ENCODE measurements around the gene GRIN1. TPM values are rescaled to one million over a fixed set of nuclear protein-coding genes. Genes with fewer than 3 reads are reported as not detected.

GRIN1 gene
- total and polyA plus RNA-seq, 2 of the 8 experiments (the other 6 are each of a cell fraction or from before 2014, with no cell fraction given), result 0.48 to 2.1 TPM

GRCh38 chr9:137200311-137201204, 61.6 kb downstream of the GRIN1 start, which contains the start of gene TPRN:
TSS of gene TPRN (minus strand) at chr9:137200741. CDS start at chr9:137200711, 30 bp downstream.
- Histone ChIP-seq H3K36me3 (ENCODE audit: control insufficient read depth in 2 of 4, insufficient read depth in 4 of 4, low read length in 3 of 4) (no peaks in the 10 kb centered on the region), H4K5ac (ENCODE audit: insufficient read length, low read depth, low read length) (peak within 1 kb of the TSS; percentile 100), H3K4me3 (ENCODE audit: extremely low read depth in 1 of 4, insufficient read depth in 2 of 4, low read depth in 3 of 4, low read length in 4 of 4) (peak within 1 kb of the TSS; percentile 64 to 78 (median 69)), H2BK5ac (ENCODE audit: low read depth, low read length) (peak within 1 kb of the TSS; percentile 98), H2BK15ac (ENCODE audit: low read length) (no peak within 1 kb of the TSS), H4K91ac (replicated peaks; ENCODE audit: insufficient read length, low read length) (peak within 1 kb of the TSS; percentile 99), H2BK120ac (replicated peaks; ENCODE audit: low read depth, low read length) (peak within 1 kb of the TSS; percentile 54), H3K4ac (replicated peaks; ENCODE audit: insufficient read length, low read depth, low read length) (peak within 1 kb of the TSS; percentile 91), H2BK20ac (ENCODE audit: low read length) (no peak within 1 kb of the TSS), H4K20me1 (replicated peaks in 1 of 2; ENCODE audit: control insufficient read depth in 1 of 2, insufficient read depth in 2 of 2, low read length in 2 of 2) (peaks cover 0 to 23% of the 10 kb centered on the region in 2 experiments), H2AFZ (ENCODE audit: low read length) (no peak within 1 kb of the TSS), H3K56ac (replicated peaks; ENCODE audit: insufficient read length, low read depth, low read length) (peak within 1 kb of the TSS; percentile 77), H3K23me2 (ENCODE audit: low read depth, low read length) (peaks cover 13% of the 10 kb centered on the region), H3K9me3 (ENCODE audit: insufficient read depth in 2 of 2, low read depth in 1 of 2, low read length in 1 of 2) (no peaks in the 10 kb centered on the region), H3K27me3 (replicated peaks in 1 of 4; ENCODE audit: control insufficient read depth in 3 of 4, extremely low read depth in 1 of 4, insufficient read depth in 3 of 4, low read length in 3 of 4) (no peaks in the 10 kb centered on the region), H3K27ac (ENCODE audit: low read depth, low read length) (no peak within 1 kb of the TSS; the same call in 1 of the 2 replicates), H3K14ac (ENCODE audit: insufficient read length) (no peak within 1 kb of the TSS), H4K8ac (ENCODE audit: extremely low read depth, insufficient read depth, low read length) (peak within 1 kb of the TSS; percentile 86), H3K79me2 (ENCODE audit: control insufficient read depth in 1 of 2, insufficient read depth in 2 of 2, low read length in 2 of 2) (peaks cover 0 to 44% of the 10 kb centered on the region in 2 experiments; a peak in 3 of 4 replicates), H3K23ac (ENCODE audit: insufficient read length) (no peak within 1 kb of the TSS), H3K79me1 (ENCODE audit: low read depth, low read length) (peaks cover 26% of the 10 kb centered on the region), H2AK5ac (ENCODE audit: low read depth, low read length) (no peak within 1 kb of the TSS), H3K4me1 (replicated peaks in 1 of 4; ENCODE audit: control insufficient read depth in 3 of 4, insufficient read depth in 4 of 4, low read length in 3 of 4) (peaks cover 8 to 28% (median 18%) of the 10 kb centered on the region in 4 experiments), H3K18ac (ENCODE audit: extremely low read depth, low read length) (peak within 1 kb of the TSS; percentile 99), H2BK12ac (ENCODE audit: low read depth, low read length) (no peak within 1 kb of the TSS), H3K4me2 (ENCODE audit: insufficient read depth in 1 of 2, low read depth in 2 of 2, low read length in 2 of 2) (peak within 1 kb of the TSS; percentile 76 to 88), H3K9ac (replicated peaks in 1 of 4; ENCODE audit: extremely low read depth in 1 of 4, low read depth in 3 of 4, low read length in 3 of 4) (peak within 1 kb of the TSS; percentile 35 to 71 (median 62))
- DNase-seq (ENCODE audit: low read depth in 1 of 2, low spot score in 2 of 2) (peak; percentile 96 to 97), FAIRE-seq (no peak)
- ChIA-PET CTCF (ENCODE audit: partially characterized antibody) (interaction anchor here (0.6 to 4.4 kb wide), 9 partner anchors 10 to 154 kb away, joined by 3 to 19 read pairs (median 4); partner anchors contain the start of genes NPDC1 and RNF224), POLR2A (ENCODE audit: partially characterized antibody) (interaction anchor here (0.6 to 69.9 kb wide), 13 partner anchors 11 to 114 kb away, joined by 3 to 1462 read pairs (median 6); partner anchors contain the start of genes ANAPC2, CYSRT1, MAN1B1 and NELFB)
- 1% methylated on average over 40 of the region's 118 CpGs; no CpG with 5 or more reads in 1 of the 2 experiments for WGBS, 2 experiments (ENCODE audit: extremely low coverage in 1 of 2, insufficient coverage in 1 of 2, insufficient read length in 1 of 2, insufficient replicate concordance in 2 of 2, low coverage in 1 of 2, low lambda C conversion rate in 2 of 2, missing lambda C conversion rate in 1 of 2)
- TF ChIP-seq EGR1 (IDR thresholded peaks at IDR 0.05; ENCODE audit: borderline replicate concordance, low read depth, low read length) (0 out of 2 replicates have a peak, but pooled peaks have one; percentile 12), MAFK (IDR thresholded peaks at IDR 0.05; ENCODE audit: low read depth, low read length) (no peak), BRCA1 (IDR thresholded peaks at IDR 0.05; ENCODE audit: low read depth, low read length) (no peak), TAF1 (IDR thresholded peaks at IDR 0.05; ENCODE audit: low read depth, low read length) (peak; percentile 99), MAX (IDR thresholded peaks at IDR 0.05) (peak; percentile 58), POLR2A (IDR thresholded peaks at IDR 0.05; ENCODE audit: control extremely low read depth in 1 of 2, low read depth in 2 of 2, low read length in 2 of 2) (peak in 1 of 2 experiments; percentile 88; a peak in 2 of 3 replicates), KDM4A (IDR thresholded peaks at IDR 0.05; ENCODE audit: low read depth, low read length, severe bottlenecking) (peak; percentile 22), ASH2L (IDR thresholded peaks at IDR 0.05; ENCODE audit: low read length) (no peak), ATF2 (IDR thresholded peaks at IDR 0.05; ENCODE audit: low read length) (no peak), SIRT6 (IDR thresholded peaks at IDR 0.05; ENCODE audit: low read length) (no peak)

Data from H1 (cell line).